Endothelial cell (in vitro differentiated cells): ENCODE results near the gene NLRP6. TPM values are rescaled to one million over a fixed set of nuclear protein-coding genes. Genes with fewer than 3 reads are reported as not detected.
"Not testable (repeated sequence)": the region's sequence is repeated elsewhere in the genome, so short reads cannot be mapped to it uniquely, and the experiment has no call there.

Experiments
- DNase-seq: peaks from one replicate; pipeline ENCODE4 v3.0.0; 2021; ENCODE audit warnings: low spot score
- H3K27ac Mint-ChIP-seq: one replicate; pipeline ENCODE4 v1.8.0; 2021; ENCODE audit warnings: mixed read lengths, inconsistent platforms; ENCODE audit not compliant: unreplicated experiment
- H3K27me3 Mint-ChIP-seq: one replicate; pipeline ENCODE4 v1.8.0; 2021; ENCODE audit warnings: mild to moderate bottlenecking, moderate library complexity, mixed read lengths, inconsistent platforms; ENCODE audit not compliant: unreplicated experiment
- H3K36me3 Mint-ChIP-seq: one replicate; pipeline ENCODE4 v1.8.0; 2021; ENCODE audit warnings: mild to moderate bottlenecking, low read depth, mixed read lengths, inconsistent platforms; ENCODE audit not compliant: unreplicated experiment
- H3K4me1 Mint-ChIP-seq: one replicate; pipeline ENCODE4 v1.8.0; 2021; ENCODE audit warnings: mild to moderate bottlenecking, mixed read lengths, inconsistent platforms; ENCODE audit not compliant: unreplicated experiment
- H3K4me3 Mint-ChIP-seq: one replicate; pipeline ENCODE4 v1.8.0; 2021; ENCODE audit warnings: mild to moderate bottlenecking, mixed read lengths, inconsistent platforms; ENCODE audit not compliant: unreplicated experiment
- H3K9me3 Mint-ChIP-seq: one replicate; pipeline ENCODE4 v1.8.0; 2021; ENCODE audit warnings: mixed read lengths, inconsistent platforms; ENCODE audit not compliant: unreplicated experiment
- total RNA-seq: library from RNA; stranded (reverse); fragmentation: NEBNext Ultra II Directional; extraction: Animal tissue kit (Norgen Biotek cat#: 25700); gene quantifications from one replicate; pipeline ENCODE4 v1.2.1, GENCODE V29; 2021; ENCODE audit not compliant: unreplicated experiment
- TF ChIP-seq, protein P1 (sequence below): fragments of 200-600 bp; sonication (generic); IDR thresholded peaks from one replicate; pipeline ENCODE4 v1.5.0; 2021; ENCODE audit warnings: antibody characterized with exemption; ENCODE audit not compliant: unreplicated experiment

NLRP6 gene
- total RNA-seq, 1 donor from 2014 or later = not detected

DNA sequence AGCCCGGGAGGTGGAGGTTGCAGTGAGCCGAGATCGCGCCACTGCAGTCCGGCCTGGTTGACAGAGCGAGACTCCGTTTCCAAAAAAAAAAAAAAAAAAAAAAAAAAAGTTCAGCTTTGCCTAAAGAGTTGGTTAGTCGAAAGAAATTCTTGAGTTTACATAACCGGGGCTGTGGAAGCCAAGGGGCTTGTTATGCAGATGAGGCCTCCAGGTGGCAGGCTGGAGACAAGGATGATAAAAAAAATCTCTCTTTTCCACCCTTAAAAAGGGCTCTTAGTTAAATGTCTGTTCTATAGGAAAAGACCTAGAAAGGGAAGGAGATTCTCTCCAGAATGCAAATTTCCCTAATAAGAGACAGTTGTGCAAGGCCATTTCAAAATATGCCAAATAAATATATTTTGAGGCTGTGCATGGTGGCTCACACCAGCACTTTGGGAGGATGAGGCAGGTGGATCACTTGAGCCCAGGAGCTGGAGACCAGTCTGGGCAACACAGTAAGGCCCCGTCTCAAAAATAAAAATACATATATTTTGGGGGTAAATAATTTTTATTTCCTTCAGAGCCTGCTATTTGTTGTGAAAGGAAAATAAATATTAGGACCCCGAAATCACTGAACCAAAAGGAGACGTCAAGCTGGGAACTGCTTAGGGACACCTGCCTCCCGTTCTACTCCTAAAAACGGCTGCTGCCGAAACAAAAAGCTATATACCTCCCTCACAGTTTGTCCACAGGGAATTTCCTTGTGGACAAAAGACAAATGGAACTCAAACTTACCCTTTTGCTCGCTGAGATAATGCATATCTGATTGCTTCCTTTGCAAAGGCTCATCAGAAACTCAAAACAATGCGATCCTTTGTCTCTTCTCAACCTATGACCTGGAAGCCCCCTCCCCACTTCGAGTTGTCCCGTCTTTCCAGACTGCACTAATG is 27.0 kb downstream of the NLRP6 start:
- H3K4me3 Mint-ChIP-seq = peak overlapping the region; percentile 2
- H3K9me3 Mint-ChIP-seq = no peaks in the 10 kb centered on the region
- TF ChIP-seq, protein P1, sequence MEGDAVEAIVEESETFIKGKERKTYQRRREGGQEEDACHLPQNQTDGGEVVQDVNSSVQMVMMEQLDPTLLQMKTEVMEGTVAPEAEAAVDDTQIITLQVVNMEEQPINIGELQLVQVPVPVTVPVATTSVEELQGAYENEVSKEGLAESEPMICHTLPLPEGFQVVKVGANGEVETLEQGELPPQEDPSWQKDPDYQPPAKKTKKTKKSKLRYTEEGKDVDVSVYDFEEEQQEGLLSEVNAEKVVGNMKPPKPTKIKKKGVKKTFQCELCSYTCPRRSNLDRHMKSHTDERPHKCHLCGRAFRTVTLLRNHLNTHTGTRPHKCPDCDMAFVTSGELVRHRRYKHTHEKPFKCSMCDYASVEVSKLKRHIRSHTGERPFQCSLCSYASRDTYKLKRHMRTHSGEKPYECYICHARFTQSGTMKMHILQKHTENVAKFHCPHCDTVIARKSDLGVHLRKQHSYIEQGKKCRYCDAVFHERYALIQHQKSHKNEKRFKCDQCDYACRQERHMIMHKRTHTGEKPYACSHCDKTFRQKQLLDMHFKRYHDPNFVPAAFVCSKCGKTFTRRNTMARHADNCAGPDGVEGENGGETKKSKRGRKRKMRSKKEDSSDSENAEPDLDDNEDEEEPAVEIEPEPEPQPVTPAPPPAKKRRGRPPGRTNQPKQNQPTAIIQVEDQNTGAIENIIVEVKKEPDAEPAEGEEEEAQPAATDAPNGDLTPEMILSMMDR = no peak
- DNase-seq = peak; percentile 39
- H3K27ac Mint-ChIP-seq = no peak overlapping the region
- peaks cover 38% of the 10 kb centered on the region for H3K4me1 Mint-ChIP-seq
- H3K36me3 Mint-ChIP-seq = peaks cover 8% of the 10 kb centered on the region
- peaks cover 7% of the 10 kb centered on the region for H3K27me3 Mint-ChIP-seq

GRCh38 chr11:305844-306211 is 27.6 kb downstream of the NLRP6 start:
- H3K27me3 Mint-ChIP-seq = peaks cover 7% of the 10 kb centered on the region
- peaks cover 8% of the 10 kb centered on the region for H3K36me3 Mint-ChIP-seq
- H3K4me1 Mint-ChIP-seq = peaks cover 38% of the 10 kb centered on the region
- TF ChIP-seq, protein P1 = no peak
- no peak for DNase-seq
- no peak overlapping the region for H3K4me3 Mint-ChIP-seq
- H3K27ac Mint-ChIP-seq = no peak overlapping the region
- H3K9me3 Mint-ChIP-seq = no peaks in the 10 kb centered on the region

GRCh38 chr11:306645-307371 is 28.6 kb downstream of the NLRP6 start:
- Mint-ChIP-seq H3K9me3 (no peaks in the 10 kb centered on the region), H3K36me3 (peaks cover 8% of the 10 kb centered on the region), H3K27ac (peak overlapping the region; percentile 24), H3K4me3 (peak overlapping the region; percentile 47), H3K4me1 (peaks cover 40% of the 10 kb centered on the region), H3K27me3 (peaks cover 7% of the 10 kb centered on the region)
- no peak for DNase-seq
- TF ChIP-seq, protein P1 = no peak

GRCh38 chr11:307766-308708 is 29.8 kb downstream of the NLRP6 start, which contains the start of gene IFITM2:
IFITM2 (plus strand) TSS chr11:307816; CDS start chr11:308193, 377 bp downstream.
- not testable (repeated sequence) for H3K9me3 Mint-ChIP-seq, H3K27me3 Mint-ChIP-seq
- H3K27ac Mint-ChIP-seq = peak within 1 kb of the TSS; percentile 99
- H3K4me1 Mint-ChIP-seq = peaks cover 45% of the 10 kb centered on the region
- DNase-seq = peak; percentile 65
- H3K36me3 Mint-ChIP-seq = peaks cover 12% of the 10 kb centered on the region
- peak within 1 kb of the TSS; percentile 96 for H3K4me3 Mint-ChIP-seq

- Mint-ChIP-seq H3K4me1 (peaks cover 53% of the 10 kb centered on the region), H3K27ac (peak overlapping the region; percentile 99)
Observed at GRCh38 chr11:308740-309665, 30.8 kb downstream of the NLRP6 start.

DNA sequence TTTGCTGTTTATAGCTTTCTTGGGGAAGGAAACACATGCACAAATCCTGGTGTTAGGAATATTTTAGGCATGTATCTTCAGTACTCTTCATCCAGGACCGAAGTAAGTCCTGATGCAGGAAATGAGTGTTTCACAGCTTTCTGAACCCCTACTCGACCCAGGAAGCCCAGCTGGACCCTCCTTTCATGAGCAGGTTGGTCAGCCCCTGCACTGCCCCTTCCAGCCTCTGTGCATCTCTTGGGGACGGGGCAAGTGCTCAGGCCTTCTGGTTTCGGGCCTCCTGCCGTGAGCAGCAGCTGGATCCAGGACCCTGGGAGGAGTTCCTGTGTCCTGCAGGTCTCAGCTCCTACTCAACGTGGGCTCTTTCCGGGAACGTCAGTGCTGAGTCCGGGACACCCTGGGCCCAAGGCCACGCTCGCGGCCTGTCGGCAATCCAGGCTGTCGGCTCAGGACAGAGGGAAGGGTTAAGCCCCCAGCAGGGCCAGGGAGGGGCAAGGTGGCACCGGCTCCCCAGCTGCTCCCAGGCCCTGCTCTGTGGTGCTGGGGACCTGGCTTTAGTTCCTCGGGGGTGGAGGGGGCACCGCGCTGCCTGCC is 31.9 kb downstream of the NLRP6 start:
- H3K4me1 Mint-ChIP-seq = peaks cover 58% of the 10 kb centered on the region
- not testable (repeated sequence) for H3K27me3 Mint-ChIP-seq, DNase-seq, H3K9me3 Mint-ChIP-seq
- H3K36me3 Mint-ChIP-seq = peaks cover 12% of the 10 kb centered on the region
- peak overlapping the region; percentile 96 for H3K4me3 Mint-ChIP-seq
- H3K27ac Mint-ChIP-seq = peak overlapping the region; percentile 99

More at GRCh38 chr11:308740-309665, 30.8 kb downstream of the NLRP6 start:
- Mint-ChIP-seq H3K36me3 (peaks cover 12% of the 10 kb centered on the region), H3K4me3 (peak overlapping the region; percentile 96)
- not testable (repeated sequence) for H3K27me3 Mint-ChIP-seq, DNase-seq, H3K9me3 Mint-ChIP-seq

DNA sequence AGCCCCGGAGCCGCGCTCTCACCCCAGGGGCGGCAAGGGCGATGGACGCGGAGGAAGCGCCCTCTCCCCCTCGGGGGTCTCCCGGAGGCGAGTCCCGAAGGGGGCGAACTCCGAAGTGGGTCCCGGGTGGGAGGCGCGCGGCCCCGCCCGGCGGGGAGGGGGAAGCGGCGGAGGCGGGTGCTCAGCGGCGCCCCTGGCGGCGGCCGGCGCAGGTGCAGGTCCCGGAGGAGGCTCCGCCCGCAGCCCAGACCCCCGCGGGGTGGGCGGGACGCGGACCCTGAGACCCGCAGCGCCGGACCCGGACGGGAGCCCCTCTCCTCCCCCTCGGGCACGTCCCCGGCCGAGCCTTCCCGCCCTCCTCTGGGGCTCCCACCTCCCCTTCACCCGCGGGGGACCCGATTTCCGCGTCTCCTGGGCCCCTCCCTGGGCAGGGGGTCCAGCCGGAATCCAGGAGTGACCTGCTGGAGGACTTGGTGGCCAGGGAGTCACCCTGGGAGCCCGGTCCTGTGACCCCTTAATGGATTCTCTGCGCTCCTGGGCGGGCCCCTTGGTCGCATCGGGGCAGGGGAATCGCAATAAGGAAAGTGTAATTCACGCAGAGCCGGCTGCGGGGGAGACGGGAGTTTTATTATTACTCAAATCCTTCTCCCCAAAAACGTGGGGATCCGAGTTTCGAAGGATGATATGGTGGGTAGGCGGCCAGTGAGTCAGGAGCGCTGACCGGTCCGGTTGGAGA is 33.0 kb downstream of the NLRP6 start:
- not testable (repeated sequence) for H3K27me3 Mint-ChIP-seq, DNase-seq, H3K9me3 Mint-ChIP-seq, H3K27ac Mint-ChIP-seq
- Mint-ChIP-seq H3K4me1 (peaks cover 50% of the 10 kb centered on the region), H3K36me3 (peaks cover 12% of the 10 kb centered on the region), H3K4me3 (peak overlapping the region; percentile 82)
